IPS-15b (cell line): ENCODE measurements around the gene RXRG.
A peak's percentile ranks its signal among the peaks of the same experiment; 100 is the strongest.

Source experiments
- H3K27me3 ChIP-seq: one replicate; pipeline ENCODE4 v1.6.1; 2013; ENCODE audit warnings: low read length; ENCODE audit not compliant: control insufficient read depth, insufficient read depth
- H3K36me3 ChIP-seq: one replicate; pipeline ENCODE4 v1.6.1; 2013; ENCODE audit warnings: low read length; ENCODE audit not compliant: control insufficient read depth, insufficient read depth
- H3K4me1 ChIP-seq: one replicate; pipeline ENCODE4 v1.6.1; 2013; ENCODE audit warnings: mild to moderate bottlenecking, low read length; ENCODE audit not compliant: control insufficient read depth, insufficient read depth
- H3K4me3 ChIP-seq: one replicate; pipeline ENCODE4 v1.5.1; 2013; ENCODE audit warnings: low read depth, low read length
- H3K9ac ChIP-seq: one replicate; pipeline ENCODE4 v1.6.1; 2013; ENCODE audit warnings: low read depth, mild to moderate bottlenecking, low read length
- H3K9me3 ChIP-seq: one replicate; pipeline ENCODE4 v1.6.1; 2013; ENCODE audit warnings: mild to moderate bottlenecking, low read length; ENCODE audit not compliant: control insufficient read depth, insufficient read depth

Gene RXRG

GRCh38 chr1:165355977-165356811 lies 88.7 kb downstream of the RXRG start, which contains the start of gene LMX1A:
TSS of gene LMX1A (minus strand) at chr1:165356715. CDS start at chr1:165355559, 1,156 bp downstream.
- no peaks in the 10 kb centered on the region for H3K36me3 ChIP-seq
- H3K27me3 ChIP-seq, result peaks cover 97% of the 10 kb centered on the region
- H3K9me3 ChIP-seq, result no peaks in the 10 kb centered on the region
- H3K9ac ChIP-seq, result no peak within 1 kb of the TSS
- peak within 1 kb of the TSS; percentile 66 for H3K4me3 ChIP-seq
- H3K4me1 ChIP-seq, result peaks cover 11% of the 10 kb centered on the region

- no peaks in the 10 kb centered on the region for H3K36me3 ChIP-seq
- peak overlapping the region; percentile 66 for H3K4me3 ChIP-seq
- H3K27me3 ChIP-seq, result peaks cover 92% of the 10 kb centered on the region
- no peaks in the 10 kb centered on the region for H3K9me3 ChIP-seq
- H3K9ac ChIP-seq, result no peak overlapping the region
- H3K4me1 ChIP-seq, result peaks cover 17% of the 10 kb centered on the region
Observed at GRCh38 chr1:165355139-165355976, 89.6 kb downstream of the RXRG start.

DNA sequence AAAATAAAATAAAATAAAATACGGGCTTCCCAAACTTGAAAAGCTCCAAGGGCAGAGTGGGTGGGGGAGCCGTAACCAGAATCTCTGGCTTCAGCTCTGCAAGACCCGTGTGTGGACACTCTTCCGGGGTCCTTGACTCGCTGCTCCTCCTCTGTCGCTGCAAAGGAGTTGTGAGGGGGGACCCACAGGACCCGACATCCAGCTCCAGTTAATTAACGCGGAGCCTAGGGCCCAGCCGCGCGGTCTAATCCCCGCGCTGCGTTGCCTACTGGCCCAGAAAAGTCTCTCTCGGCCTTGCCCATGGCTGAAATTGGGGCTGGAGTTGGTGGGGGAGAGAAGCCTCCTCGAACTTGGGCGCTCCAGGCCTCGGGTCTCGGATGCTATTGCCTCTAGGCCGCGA lies 90.2 kb downstream of the RXRG start:
- no peak overlapping the region for H3K9ac ChIP-seq
- peaks cover 19% of the 10 kb centered on the region for H3K4me1 ChIP-seq
- H3K27me3 ChIP-seq, result peaks cover 92% of the 10 kb centered on the region
- H3K4me3 ChIP-seq, result peak overlapping the region; percentile 66
- H3K36me3 ChIP-seq, result no peaks in the 10 kb centered on the region
- H3K9me3 ChIP-seq, result no peaks in the 10 kb centered on the region

DNA sequence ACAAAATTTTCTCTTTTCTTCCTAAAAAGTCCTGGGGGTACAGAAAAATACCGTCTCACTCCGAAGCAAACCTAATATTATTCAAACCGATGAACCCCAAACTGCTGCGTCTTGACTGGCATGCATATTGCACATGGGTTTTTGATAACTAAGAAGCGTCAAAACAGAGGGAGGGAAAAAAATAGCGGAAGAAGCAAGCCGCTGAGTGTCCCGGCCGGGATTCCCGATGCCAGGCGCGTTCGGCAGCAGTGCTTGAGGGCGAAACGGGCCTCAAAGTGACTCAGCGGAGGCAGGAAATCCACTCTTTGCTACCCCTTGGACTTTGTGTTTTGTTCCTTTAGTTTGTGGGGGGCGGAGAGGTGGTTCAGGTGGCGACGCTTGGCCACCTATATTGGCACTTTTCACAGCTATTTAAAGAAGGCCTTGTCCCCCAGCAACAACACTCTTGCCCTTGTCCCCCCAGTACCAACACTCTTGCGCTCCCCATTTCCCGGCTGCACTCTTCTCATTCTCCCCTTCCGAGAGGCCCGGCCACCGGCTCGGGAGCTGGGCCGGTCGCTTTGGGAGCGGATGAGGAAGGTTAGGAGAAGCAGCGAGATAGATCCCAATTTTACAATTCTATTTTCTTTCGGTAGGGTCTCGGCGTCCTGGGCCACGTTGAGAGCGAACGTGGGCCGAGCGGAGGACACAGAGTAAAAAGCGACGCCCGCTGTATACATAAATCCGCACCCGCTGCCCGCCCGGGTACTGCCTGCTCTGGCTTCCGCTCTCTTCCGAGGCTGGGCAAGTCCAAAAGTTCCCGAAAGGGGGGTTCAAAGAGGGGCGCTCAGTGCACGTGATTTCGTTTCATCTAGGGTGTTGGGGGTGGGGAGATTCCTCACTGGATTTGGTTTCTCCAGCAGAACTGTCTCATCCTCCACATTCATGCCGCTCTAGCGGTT lies 90.9 kb downstream of the RXRG start:
- no peaks in the 10 kb centered on the region for H3K36me3 ChIP-seq
- peaks cover 19% of the 10 kb centered on the region for H3K4me1 ChIP-seq
- peaks cover 93% of the 10 kb centered on the region for H3K27me3 ChIP-seq
- H3K9ac ChIP-seq, result no peak overlapping the region
- H3K4me3 ChIP-seq, result peak overlapping the region; percentile 66
- no peaks in the 10 kb centered on the region for H3K9me3 ChIP-seq

DNA sequence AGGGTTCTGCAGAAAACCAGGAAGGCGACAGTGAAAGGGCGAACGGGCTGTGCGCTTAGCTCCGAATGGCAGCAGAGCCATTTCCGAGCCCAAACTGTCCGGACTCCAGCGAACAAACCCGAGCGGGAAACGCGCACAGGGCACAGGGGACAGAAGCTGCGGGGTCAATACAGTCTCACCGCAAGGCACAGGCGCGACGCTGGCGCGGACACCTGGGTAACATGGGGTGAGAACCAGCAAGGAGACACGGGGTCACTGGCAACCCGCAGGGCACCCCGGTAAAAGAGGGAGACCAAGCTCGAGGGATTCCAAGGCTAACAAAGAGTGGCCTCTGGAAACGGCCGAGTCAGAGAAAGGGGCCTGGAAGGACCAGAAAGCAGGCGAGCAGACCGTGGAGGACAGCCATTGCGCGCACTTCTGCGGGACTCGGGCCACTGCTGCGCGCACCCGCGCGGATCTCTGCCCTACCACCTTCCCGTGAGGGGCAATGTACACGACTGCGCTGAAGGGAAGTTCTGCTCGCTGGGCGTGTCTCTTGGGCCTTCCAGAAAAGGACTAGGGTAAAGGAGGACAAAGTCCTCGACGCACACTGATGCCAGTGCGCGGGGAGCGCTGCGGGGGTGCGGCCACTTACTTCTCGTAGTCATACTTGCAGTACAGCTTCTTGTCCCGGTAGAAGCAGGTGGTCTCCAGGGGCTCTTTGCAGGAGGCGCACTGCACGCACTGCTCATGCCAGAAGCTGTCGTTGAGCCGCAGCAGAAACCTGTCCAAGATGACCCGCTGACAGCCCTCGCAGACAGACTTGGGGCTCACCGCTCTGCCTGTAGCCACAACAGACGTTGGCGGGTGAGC lies 92.3 kb downstream of the RXRG start:
- Histone ChIP-seq H3K27me3 (peaks cover 86% of the 10 kb centered on the region), H3K9me3 (no peaks in the 10 kb centered on the region), H3K9ac (no peak overlapping the region), H3K4me3 (peak overlapping the region; percentile 62), H3K4me1 (peaks cover 19% of the 10 kb centered on the region), H3K36me3 (no peaks in the 10 kb centered on the region)

- no peak overlapping the region for H3K9ac ChIP-seq
- no peaks in the 10 kb centered on the region for H3K9me3 ChIP-seq
- peak overlapping the region; percentile 62 for H3K4me3 ChIP-seq
- H3K36me3 ChIP-seq, result no peaks in the 10 kb centered on the region
- peaks cover 79% of the 10 kb centered on the region for H3K27me3 ChIP-seq
- H3K4me1 ChIP-seq, result peaks cover 19% of the 10 kb centered on the region
Observed at GRCh38 chr1:165351863-165352441, 93.0 kb downstream of the RXRG start.
